ENCODE measurements around the gene RHBDL1.

DNA sequence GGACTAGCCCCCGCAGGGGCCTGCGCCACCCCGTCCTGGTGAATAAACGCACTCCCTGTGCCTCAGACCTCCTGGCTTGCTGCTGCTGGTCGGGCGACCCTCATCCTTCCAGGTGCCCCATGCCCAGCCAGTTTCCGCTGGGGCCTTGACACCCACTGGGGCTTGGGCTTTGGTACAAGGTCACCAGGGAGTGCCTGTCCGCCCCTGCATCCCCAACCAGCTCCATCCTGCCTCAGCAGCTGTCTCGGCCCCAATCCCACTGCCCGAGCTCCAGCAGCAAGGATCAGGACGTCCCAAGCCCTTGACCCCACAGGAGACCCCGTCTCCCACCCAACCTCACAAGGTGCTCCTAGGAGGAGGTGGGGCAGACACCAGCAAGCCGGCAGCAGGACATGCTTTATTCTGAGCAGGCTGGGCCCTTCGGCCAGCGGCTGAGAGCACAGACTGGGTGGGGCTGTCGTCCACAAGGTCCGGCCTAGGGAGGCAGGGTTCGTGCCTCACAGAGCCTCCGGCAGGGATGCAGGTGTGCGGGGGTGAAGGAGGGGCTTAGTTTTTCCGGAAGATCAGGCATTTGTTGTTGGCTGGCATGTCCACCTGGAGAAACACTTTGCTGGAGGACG lies 41.3 kb upstream of the RHBDL1 start:
- TF ChIP-seq, protein P1, sequence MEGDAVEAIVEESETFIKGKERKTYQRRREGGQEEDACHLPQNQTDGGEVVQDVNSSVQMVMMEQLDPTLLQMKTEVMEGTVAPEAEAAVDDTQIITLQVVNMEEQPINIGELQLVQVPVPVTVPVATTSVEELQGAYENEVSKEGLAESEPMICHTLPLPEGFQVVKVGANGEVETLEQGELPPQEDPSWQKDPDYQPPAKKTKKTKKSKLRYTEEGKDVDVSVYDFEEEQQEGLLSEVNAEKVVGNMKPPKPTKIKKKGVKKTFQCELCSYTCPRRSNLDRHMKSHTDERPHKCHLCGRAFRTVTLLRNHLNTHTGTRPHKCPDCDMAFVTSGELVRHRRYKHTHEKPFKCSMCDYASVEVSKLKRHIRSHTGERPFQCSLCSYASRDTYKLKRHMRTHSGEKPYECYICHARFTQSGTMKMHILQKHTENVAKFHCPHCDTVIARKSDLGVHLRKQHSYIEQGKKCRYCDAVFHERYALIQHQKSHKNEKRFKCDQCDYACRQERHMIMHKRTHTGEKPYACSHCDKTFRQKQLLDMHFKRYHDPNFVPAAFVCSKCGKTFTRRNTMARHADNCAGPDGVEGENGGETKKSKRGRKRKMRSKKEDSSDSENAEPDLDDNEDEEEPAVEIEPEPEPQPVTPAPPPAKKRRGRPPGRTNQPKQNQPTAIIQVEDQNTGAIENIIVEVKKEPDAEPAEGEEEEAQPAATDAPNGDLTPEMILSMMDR (IDR thresholded peaks at IDR 0.05; ENCODE audit: poor library complexity, severe bottlenecking) = no peak
- TF ChIP-seq TAF1 (IDR thresholded peaks at IDR 0.05; ENCODE audit: low read depth) (no peak), EZH2 (IDR thresholded peaks at IDR 0.05; ENCODE audit: borderline replicate concordance, insufficient read depth, low read length, poor library complexity, severe bottlenecking) (no peak), EP300 (conservative IDR thresholded peaks at IDR 0.05; ENCODE audit: poor library complexity, severe bottlenecking) (no peak), REST (IDR thresholded peaks at IDR 0.05; ENCODE audit: borderline replicate concordance) (no peak)
